GM06990 (cell line): Measurements from ENCODE around the gene SSR3.

Source experiments
- DNase-seq: peaks from one replicate; pipeline ENCODE4 v3.0.0-alpha.2; 2011; ENCODE audit not compliant: insufficient read length; ENCODE audit errors: extremely low read depth
- H3K27me3 ChIP-seq: replicated peaks from 2 replicates; pipeline ENCODE4 v1.6.0; 2011; ENCODE audit warnings: low read length; ENCODE audit not compliant: control insufficient read depth, insufficient read depth
- H3K36me3 ChIP-seq: 2 replicates; pipeline ENCODE4 v1.5.1; 2011; ENCODE audit warnings: low read length; ENCODE audit not compliant: control insufficient read depth, insufficient read depth
- H3K4me3 ChIP-seq: replicated peaks from 2 replicates; pipeline ENCODE4 v1.5.1; 2011; ENCODE audit warnings: low read depth, mild to moderate bottlenecking, control low read depth, low read length
- CTCF ChIP-seq: IDR thresholded peaks from 2 replicates; pipeline ENCODE4 v1.5.1; 2011; ENCODE audit warnings: low read length, control low read depth, mild to moderate bottlenecking, inconsistent platforms; ENCODE audit not compliant: insufficient read depth, poor library complexity, severe bottlenecking

The SSR3 gene

GRCh38 chr3:156548041-156548687 lies 6.8 kb downstream of the SSR3 start:
- TF ChIP-seq CTCF: no peak
- H3K36me3 ChIP-seq: peaks cover 11% of the 10 kb centered on the region
- no peaks in the 10 kb centered on the region for H3K27me3 ChIP-seq
- no peak overlapping the region for H3K4me3 ChIP-seq
- no peak for DNase-seq

- peaks cover 15% of the 10 kb centered on the region for H3K36me3 ChIP-seq
- no peak for DNase-seq
- H3K4me3 ChIP-seq: no peak overlapping the region
- no peaks in the 10 kb centered on the region for H3K27me3 ChIP-seq
- no peak for TF ChIP-seq CTCF
Observed at GRCh38 chr3:156547637-156548036, 7.3 kb downstream of the SSR3 start.

- TF ChIP-seq CTCF: no peak
- no peak for DNase-seq
- no peaks in the 10 kb centered on the region for H3K27me3 ChIP-seq
- peaks cover 14% of the 10 kb centered on the region for H3K36me3 ChIP-seq
- H3K4me3 ChIP-seq: no peak overlapping the region
Observed at GRCh38 chr3:156543043-156543555, 11.8 kb downstream of the SSR3 start.

- H3K27me3 ChIP-seq: no peaks in the 10 kb centered on the region
- no peak for DNase-seq
- no peak for TF ChIP-seq CTCF
- no peak overlapping the region for H3K4me3 ChIP-seq
- peaks cover 11% of the 10 kb centered on the region for H3K36me3 ChIP-seq
Observed at GRCh38 chr3:156542101-156543042, 12.5 kb downstream of the SSR3 start.

GRCh38 chr3:156539802-156540201 lies 15.1 kb downstream of the SSR3 start:
- no peak for TF ChIP-seq CTCF
- Histone ChIP-seq H3K36me3 (peaks cover 8% of the 10 kb centered on the region), H3K4me3 (no peak overlapping the region), H3K27me3 (no peaks in the 10 kb centered on the region)
- no peak for DNase-seq
